ENCODE measurements around the gene EXOC4. TPM values are rescaled to one million over a fixed set of nuclear protein-coding genes. Genes with fewer than 3 reads are reported as not detected.
"Not testable (repeated sequence)": the region's sequence is repeated elsewhere in the genome, so short reads cannot be mapped to it uniquely, and the experiment has no call there.

EXOC4 gene
- total RNA-seq, 2 donors from 2014 or later, result 53.5 to 62.3 TPM

DNA sequence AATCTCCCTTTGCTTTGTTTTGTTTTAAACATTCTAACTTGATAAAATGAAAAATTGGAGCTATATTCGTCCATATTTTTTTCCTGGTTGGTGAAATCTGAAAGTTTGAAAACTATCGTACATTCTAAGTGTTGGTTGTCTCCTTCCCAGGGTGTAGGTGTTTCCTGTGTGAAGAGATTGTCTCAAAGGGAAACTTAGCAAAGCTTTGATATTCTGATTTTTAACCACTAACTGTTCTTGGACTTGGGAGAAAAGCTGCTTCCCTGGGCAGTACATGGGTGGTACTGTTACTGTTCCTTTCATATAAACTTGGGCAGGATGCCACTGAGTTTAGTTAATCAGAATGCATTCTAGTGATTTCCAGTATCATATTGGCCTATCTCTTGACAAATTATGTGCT lies 620.8 kb downstream of the EXOC4 start:
- H3K27me3 Mint-ChIP-seq, result no peaks in the 10 kb centered on the region
- H3K36me3 Mint-ChIP-seq (ENCODE audit: low read depth), result no peaks in the 10 kb centered on the region
- peaks cover 8% of the 10 kb centered on the region for H3K4me1 Mint-ChIP-seq
- H3K4me3 Mint-ChIP-seq, result peak overlapping the region; percentile 3
- no peak overlapping the region for H3K27ac Mint-ChIP-seq
- H3K9me3 Mint-ChIP-seq, result no peaks in the 10 kb centered on the region
- ATAC-seq (replicated peaks), result peak; percentile 58

DNA sequence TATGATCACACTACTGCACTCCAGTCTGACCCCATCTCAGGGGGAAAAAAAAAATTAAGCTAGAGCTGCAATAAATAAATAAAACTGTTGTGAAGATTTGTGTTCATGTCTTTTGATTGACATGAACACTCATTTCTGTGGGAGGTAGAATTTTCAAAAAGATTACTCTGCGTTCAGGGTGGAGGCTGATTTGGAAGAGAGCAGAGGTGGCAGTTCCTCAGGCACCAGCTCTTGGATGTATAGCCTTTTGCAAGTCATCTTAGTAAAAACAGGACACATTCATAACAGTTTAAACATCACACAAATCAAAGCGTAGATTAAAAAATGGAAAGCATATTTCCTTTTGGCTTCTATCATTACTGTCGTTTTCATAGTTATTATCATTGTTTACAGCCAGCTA lies 630.7 kb downstream of the EXOC4 start:
- no peaks in the 10 kb centered on the region for H3K4me1 Mint-ChIP-seq
- no peaks in the 10 kb centered on the region for H3K9me3 Mint-ChIP-seq
- no peak overlapping the region for H3K4me3 Mint-ChIP-seq
- no peaks in the 10 kb centered on the region for H3K36me3 Mint-ChIP-seq (ENCODE audit: low read depth)
- no peak for ATAC-seq (replicated peaks)
- H3K27ac Mint-ChIP-seq, result no peak overlapping the region
- H3K27me3 Mint-ChIP-seq, result no peaks in the 10 kb centered on the region

DNA sequence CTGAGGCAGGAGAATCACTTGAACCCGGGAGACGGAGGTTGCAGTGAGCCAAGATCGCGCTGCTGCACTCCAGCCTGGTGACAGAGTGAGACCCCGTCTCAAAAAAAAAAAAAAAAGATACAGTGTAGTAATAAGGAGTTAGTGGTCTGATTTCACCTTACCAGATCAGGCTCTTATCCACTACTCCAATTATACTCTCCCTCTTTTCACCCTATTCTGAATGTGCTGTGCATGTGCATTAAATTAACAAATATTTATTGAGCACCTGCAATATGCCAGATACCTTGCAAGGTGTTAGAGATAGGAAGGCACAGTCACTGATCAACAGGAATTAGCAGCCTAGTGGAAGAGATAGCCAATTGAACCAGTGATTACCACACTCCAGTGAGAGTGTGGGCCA lies 632.3 kb downstream of the EXOC4 start:
- no peaks in the 10 kb centered on the region for H3K4me1 Mint-ChIP-seq
- H3K27ac Mint-ChIP-seq, result no peak overlapping the region
- H3K4me3 Mint-ChIP-seq, result no peak overlapping the region
- no peaks in the 10 kb centered on the region for H3K27me3 Mint-ChIP-seq
- H3K9me3 Mint-ChIP-seq, result no peaks in the 10 kb centered on the region
- ATAC-seq (replicated peaks), result no peak
- no peaks in the 10 kb centered on the region for H3K36me3 Mint-ChIP-seq (ENCODE audit: low read depth)

- no peaks in the 10 kb centered on the region for H3K27me3 Mint-ChIP-seq
- H3K4me1 Mint-ChIP-seq, result no peaks in the 10 kb centered on the region
- H3K4me3 Mint-ChIP-seq, result no peak overlapping the region
- ATAC-seq (replicated peaks), result no peak
- no peak overlapping the region for H3K27ac Mint-ChIP-seq
- H3K9me3 Mint-ChIP-seq, result no peaks in the 10 kb centered on the region
- H3K36me3 Mint-ChIP-seq (ENCODE audit: low read depth), result no peaks in the 10 kb centered on the region
Observed at GRCh38 chr7:133886086-133886485, 633.2 kb downstream of the EXOC4 start.

DNA sequence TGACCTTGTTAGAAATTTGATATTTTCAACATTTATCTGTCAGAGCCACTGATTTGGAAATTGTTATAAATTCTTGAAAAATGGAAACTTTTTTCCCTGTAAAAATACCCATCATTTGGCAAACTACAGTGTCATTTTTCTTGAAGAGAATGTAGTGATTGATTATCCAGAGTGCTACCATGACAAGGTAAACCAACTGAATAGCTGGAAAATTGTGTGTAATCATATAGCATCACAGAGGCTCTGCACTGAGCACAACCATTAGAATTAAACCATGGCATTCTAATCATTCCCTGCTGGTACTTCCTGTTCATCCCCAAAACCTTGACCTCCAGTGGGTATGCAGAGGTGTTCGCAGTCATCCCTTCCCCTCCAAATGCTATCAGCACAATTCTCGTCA lies 633.9 kb downstream of the EXOC4 start:
- H3K4me3 Mint-ChIP-seq, result no peak overlapping the region
- no peaks in the 10 kb centered on the region for H3K4me1 Mint-ChIP-seq
- H3K27ac Mint-ChIP-seq, result no peak overlapping the region
- H3K9me3 Mint-ChIP-seq, result no peaks in the 10 kb centered on the region
- no peaks in the 10 kb centered on the region for H3K36me3 Mint-ChIP-seq (ENCODE audit: low read depth)
- H3K27me3 Mint-ChIP-seq, result no peaks in the 10 kb centered on the region
- ATAC-seq (replicated peaks), result no peak

DNA sequence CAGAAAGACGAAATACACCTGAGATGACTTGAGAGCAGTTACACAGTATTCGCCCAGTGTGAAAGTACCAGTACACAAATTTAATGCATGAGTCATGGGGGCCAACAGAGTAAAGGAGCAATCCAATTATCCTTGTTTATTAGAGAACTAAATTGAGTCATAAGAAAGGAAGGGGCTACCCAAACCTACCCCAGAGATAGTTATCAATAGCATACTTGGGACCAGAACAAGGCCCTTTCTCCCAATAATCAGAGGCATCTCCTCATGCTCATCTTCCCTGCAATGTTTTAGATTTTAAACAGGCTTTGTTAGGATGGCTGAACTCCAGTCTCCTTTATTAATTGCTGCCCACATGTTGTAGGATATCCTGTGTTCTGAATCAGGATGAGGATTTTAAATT lies 634.6 kb downstream of the EXOC4 start:
- Mint-ChIP-seq H3K36me3 (ENCODE audit: low read depth) (no peaks in the 10 kb centered on the region), H3K9me3 (no peaks in the 10 kb centered on the region), H3K27me3 (no peaks in the 10 kb centered on the region), H3K27ac (no peak overlapping the region), H3K4me1 (no peaks in the 10 kb centered on the region), H3K4me3 (no peak overlapping the region)
- ATAC-seq (replicated peaks), result no peak

GRCh38 chr7:133888061-133888930 lies 635.4 kb downstream of the EXOC4 start:
- ATAC-seq (replicated peaks), result no peak
- no peak overlapping the region for H3K27ac Mint-ChIP-seq
- no peak overlapping the region for H3K4me3 Mint-ChIP-seq
- no peaks in the 10 kb centered on the region for H3K9me3 Mint-ChIP-seq
- H3K36me3 Mint-ChIP-seq (ENCODE audit: low read depth), result no peaks in the 10 kb centered on the region
- H3K27me3 Mint-ChIP-seq, result no peaks in the 10 kb centered on the region
- H3K4me1 Mint-ChIP-seq, result no peaks in the 10 kb centered on the region

GRCh38 chr7:133904776-133905175 lies 651.9 kb downstream of the EXOC4 start:
- peaks cover 7% of the 10 kb centered on the region for H3K9me3 Mint-ChIP-seq
- no peak overlapping the region for H3K27ac Mint-ChIP-seq
- no peak for ATAC-seq (replicated peaks)
- H3K27me3 Mint-ChIP-seq, result no peaks in the 10 kb centered on the region
- H3K36me3 Mint-ChIP-seq (ENCODE audit: low read depth), result peaks cover 18% of the 10 kb centered on the region
- H3K4me1 Mint-ChIP-seq, result no peaks in the 10 kb centered on the region
- H3K4me3 Mint-ChIP-seq, result no peak overlapping the region

DNA sequence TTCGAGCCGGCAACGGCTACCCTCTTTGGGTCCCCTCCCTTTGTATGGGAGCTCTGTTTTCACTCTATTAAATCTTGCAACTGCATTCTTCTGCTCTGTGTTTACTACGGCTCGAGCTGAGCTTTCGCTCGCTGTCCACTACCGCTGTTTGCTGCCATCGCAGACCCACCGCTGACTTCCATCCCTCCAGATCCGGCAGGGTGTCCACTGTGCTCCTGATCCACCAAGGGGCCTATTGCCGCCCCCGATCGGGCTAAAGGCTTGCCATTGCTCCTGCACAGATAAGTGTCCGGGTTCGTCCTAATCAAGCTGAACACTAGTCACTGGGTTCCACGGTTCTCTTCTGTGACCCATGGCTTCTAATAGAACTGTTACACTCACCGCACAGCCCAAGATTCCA lies 653.7 kb downstream of the EXOC4 start:
- H3K36me3 Mint-ChIP-seq (ENCODE audit: low read depth), result peaks cover 26% of the 10 kb centered on the region
- H3K4me1 Mint-ChIP-seq; ATAC-seq (replicated peaks); H3K9me3 Mint-ChIP-seq; H3K27me3 Mint-ChIP-seq; H3K27ac Mint-ChIP-seq; H3K4me3 Mint-ChIP-seq: not testable (repeated sequence)

- no peak overlapping the region for H3K27ac Mint-ChIP-seq
- H3K4me1 Mint-ChIP-seq, result peaks cover 5% of the 10 kb centered on the region
- peaks cover 16% of the 10 kb centered on the region for H3K36me3 Mint-ChIP-seq (ENCODE audit: low read depth)
- ATAC-seq (replicated peaks), result no peak
- H3K4me3 Mint-ChIP-seq, result no peak overlapping the region
- H3K27me3 Mint-ChIP-seq, result no peaks in the 10 kb centered on the region
- H3K9me3 Mint-ChIP-seq, result peaks cover 3% of the 10 kb centered on the region
Observed at GRCh38 chr7:133910761-133911160, 657.9 kb downstream of the EXOC4 start.

DNA sequence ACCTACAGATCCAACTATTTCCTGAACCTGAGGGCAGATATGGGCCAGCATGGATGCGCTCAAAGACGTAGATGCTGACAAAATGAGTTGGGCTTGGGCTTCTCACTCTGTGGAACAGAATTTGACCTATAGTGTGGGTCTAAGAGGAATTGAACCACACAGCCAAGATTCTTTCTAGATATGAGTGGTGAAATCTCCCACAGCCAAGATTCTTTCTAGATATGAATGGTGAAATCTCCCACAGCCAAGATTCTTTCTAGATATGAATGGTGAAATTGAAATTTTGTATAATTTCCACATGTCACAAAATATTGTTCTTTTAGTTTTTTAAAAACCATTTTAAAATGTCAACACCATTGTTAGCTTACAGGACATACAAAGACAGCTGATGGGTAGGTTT lies 658.8 kb downstream of the EXOC4 start:
- H3K9me3 Mint-ChIP-seq, result peaks cover 3% of the 10 kb centered on the region
- no peaks in the 10 kb centered on the region for H3K27me3 Mint-ChIP-seq
- peak; percentile 61 for ATAC-seq (replicated peaks)
- H3K4me3 Mint-ChIP-seq, result no peak overlapping the region
- peaks cover 5% of the 10 kb centered on the region for H3K4me1 Mint-ChIP-seq
- H3K27ac Mint-ChIP-seq, result peak overlapping the region; percentile 10
- H3K36me3 Mint-ChIP-seq (ENCODE audit: low read depth), result peaks cover 20% of the 10 kb centered on the region

DNA sequence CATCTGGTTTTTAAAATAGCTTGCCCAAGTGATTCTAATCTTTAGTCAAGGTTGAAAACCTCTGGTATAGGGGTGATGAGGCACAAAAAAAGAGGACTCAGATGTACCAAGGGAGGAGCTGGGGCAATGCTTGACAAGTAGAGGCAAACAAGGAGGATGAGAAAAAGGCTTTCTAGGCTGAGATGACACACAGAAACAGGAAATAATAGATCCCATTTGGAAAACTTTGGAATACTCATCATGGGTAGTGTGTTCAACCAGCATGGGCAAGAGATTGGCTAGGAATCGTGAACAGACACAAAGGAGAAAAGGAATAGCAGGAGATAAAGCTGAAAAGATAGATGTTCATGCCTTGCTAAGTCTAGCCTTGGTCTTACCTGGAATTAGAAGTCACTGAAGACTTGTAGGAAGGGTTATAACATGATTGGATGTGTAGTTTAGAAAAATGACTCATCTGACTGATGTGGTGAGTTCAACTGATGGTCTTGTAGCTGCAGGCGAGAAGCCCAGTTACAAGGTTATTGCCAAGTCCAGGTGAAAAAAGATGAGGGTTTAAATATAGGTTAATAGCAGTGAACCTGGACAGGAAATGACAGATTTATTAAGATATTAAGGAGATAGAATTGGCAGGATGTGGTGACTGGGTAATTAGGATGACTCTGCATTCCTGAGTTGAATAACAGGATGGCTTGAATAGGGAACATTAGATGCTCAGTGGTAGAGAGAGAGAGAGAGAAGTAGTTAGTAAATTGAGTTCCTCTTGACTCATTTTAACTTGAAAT lies 660.2 kb downstream of the EXOC4 start:
- Mint-ChIP-seq H3K27ac (no peak overlapping the region), H3K4me1 (peaks cover 5% of the 10 kb centered on the region), H3K27me3 (no peaks in the 10 kb centered on the region), H3K9me3 (peaks cover 3% of the 10 kb centered on the region), H3K4me3 (no peak overlapping the region), H3K36me3 (ENCODE audit: low read depth) (peaks cover 34% of the 10 kb centered on the region)
- peak; percentile 56 for ATAC-seq (replicated peaks)

- Mint-ChIP-seq H3K27me3 (no peaks in the 10 kb centered on the region), H3K4me1 (peaks cover 5% of the 10 kb centered on the region), H3K27ac (no peak overlapping the region), H3K9me3 (no peaks in the 10 kb centered on the region), H3K4me3 (no peak overlapping the region), H3K36me3 (ENCODE audit: low read depth) (peaks cover 53% of the 10 kb centered on the region)
- no peak for ATAC-seq (replicated peaks)
Observed at GRCh38 chr7:133916621-133917020, 663.7 kb downstream of the EXOC4 start.

- ATAC-seq (replicated peaks), result no peak
- H3K36me3 Mint-ChIP-seq (ENCODE audit: low read depth), result peaks cover 56% of the 10 kb centered on the region
- H3K9me3 Mint-ChIP-seq, result no peaks in the 10 kb centered on the region
- H3K27me3 Mint-ChIP-seq, result no peaks in the 10 kb centered on the region
- no peak overlapping the region for H3K4me3 Mint-ChIP-seq
- no peak overlapping the region for H3K27ac Mint-ChIP-seq
- no peaks in the 10 kb centered on the region for H3K4me1 Mint-ChIP-seq
Observed at GRCh38 chr7:133919810-133920209, 666.9 kb downstream of the EXOC4 start.

DNA sequence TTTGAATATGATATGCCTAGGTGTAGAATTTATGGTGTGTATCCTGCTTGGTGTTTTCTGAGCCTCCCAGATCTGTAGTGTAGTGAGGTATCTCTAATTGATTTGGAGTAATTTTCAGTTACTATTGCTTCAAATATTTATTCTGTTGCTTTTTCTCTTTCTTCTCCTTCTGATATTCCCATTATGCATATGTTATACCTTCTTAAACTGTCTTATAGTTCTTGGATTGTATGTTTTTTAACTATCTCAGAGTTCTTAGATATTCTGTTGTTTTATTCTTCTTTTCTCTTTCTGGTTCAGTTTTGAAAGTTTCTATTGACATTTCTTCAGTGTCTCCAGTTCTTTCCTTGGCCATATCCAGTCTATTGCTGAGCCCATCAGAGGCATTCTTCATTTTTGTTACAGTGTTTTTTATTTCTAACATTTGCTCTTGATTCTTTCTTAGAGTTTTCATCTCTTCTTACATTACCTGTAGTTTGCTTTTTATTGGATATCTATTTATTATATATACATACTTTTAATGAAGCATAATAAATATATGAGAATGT lies 668.8 kb downstream of the EXOC4 start:
- no peak overlapping the region for H3K27ac Mint-ChIP-seq
- no peak for ATAC-seq (replicated peaks)
- no peaks in the 10 kb centered on the region for H3K4me1 Mint-ChIP-seq

More for the DNA sequence above, 668.8 kb downstream of the EXOC4 start:
- no peaks in the 10 kb centered on the region for H3K9me3 Mint-ChIP-seq
- H3K36me3 Mint-ChIP-seq (ENCODE audit: low read depth), result peaks cover 53% of the 10 kb centered on the region
- H3K27me3 Mint-ChIP-seq, result no peaks in the 10 kb centered on the region
- H3K4me3 Mint-ChIP-seq, result no peak overlapping the region
